HT1080 (cell line): ENCODE measurements around the gene HAPLN3. TPM values are rescaled to one million over a fixed set of nuclear protein-coding genes. Genes with fewer than 3 reads are reported as not detected.

Experiments used
- DNase-seq: peaks from one replicate; pipeline ENCODE4 v3.0.0-alpha.2; 2015; ENCODE audit warnings: low read depth
- total RNA-seq: library from RNA; depleted of rRNA; stranded (reverse); fragments of >200 nt; shearing (Covaris generic); gene quantifications from 2 replicates; pipeline ENCODE4 v1.2.3, GENCODE V29; 2014

Gene HAPLN3
- total RNA-seq, 1 experiment from 2014 or later = 10.0 TPM

DNA sequence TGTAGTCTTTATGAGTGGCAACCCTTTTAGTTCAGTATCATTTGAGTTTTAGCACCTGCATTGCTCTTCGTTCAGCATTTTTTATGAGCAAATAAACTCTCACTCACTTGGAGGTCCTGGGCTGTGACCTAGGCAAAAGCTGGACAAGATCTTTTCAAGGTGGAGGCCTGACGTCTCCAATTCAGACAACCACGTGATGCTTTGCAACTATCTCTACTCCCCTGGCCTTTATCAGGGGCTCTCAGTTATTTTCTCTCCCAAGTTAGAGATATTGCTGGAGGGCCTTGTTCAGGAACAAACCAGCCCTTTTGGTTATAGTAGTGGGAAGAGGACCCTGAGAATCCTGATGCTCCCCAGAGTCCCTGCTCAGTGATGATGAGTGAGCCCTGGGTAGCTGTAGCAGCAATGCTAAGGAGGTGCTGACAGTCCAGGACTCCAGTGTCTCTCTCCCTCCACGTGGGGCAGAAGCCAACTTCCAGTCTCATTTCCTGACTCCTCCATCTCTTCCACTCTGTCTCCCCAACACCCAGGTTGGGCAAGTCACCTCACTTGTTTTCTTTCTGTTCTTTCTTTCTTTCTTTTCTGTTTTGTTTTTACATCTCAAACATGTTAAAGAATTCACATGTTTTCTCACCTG, 30.4 kb downstream of the HAPLN3 start:
- no peak for DNase-seq

GRCh38 chr15:88863412-88863811, 31.9 kb downstream of the HAPLN3 start:
- DNase-seq = no peak

- DNase-seq = no peak
Observed at GRCh38 chr15:88860212-88860611, 35.1 kb downstream of the HAPLN3 start.

- DNase-seq = no peak
Observed at GRCh38 chr15:88859550-88859949, 35.8 kb downstream of the HAPLN3 start.

- no peak for DNase-seq
Observed at GRCh38 chr15:88858934-88859333, 36.4 kb downstream of the HAPLN3 start.

DNA sequence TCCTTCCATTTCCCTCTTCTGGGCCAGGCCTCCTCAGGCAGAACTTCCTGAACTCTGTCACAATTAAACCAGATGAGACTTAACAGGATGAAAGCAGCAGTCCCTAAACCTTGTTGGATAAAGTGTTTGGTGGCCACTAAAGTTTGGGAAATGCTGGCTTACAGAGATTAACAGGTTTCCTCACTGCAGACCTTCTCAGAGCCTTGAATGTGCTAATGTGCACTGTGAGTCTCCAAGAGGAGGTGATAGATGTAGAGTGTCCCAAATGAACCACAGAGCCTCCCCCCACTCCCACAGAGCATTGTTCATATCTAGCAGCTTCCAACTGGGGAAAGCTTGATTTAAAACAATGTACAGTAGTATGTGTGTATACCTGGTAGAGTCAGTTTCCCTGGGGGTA, 42.9 kb downstream of the HAPLN3 start:
- no peak for DNase-seq

- DNase-seq = no peak
Observed at GRCh38 chr15:88849376-88850072, 45.8 kb downstream of the HAPLN3 start.

GRCh38 chr15:88848203-88848602, 47.1 kb downstream of the HAPLN3 start:
- DNase-seq = no peak

DNA sequence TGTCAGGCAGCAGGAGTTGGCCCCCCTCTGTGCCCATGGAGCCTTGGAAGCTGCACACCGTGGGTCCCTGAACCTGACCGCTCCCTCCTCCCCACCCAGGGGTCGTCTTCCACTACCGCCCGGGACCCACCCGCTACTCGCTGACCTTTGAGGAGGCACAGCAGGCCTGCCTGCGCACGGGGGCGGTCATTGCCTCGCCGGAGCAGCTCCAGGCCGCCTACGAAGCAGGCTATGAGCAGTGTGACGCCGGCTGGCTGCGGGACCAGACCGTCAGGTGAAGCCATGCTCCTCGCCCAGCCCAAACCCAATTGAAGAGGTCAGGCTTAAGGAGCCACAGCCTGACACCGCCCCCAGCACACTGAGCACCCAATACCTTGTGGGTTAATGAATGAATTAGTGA, 48.2 kb downstream of the HAPLN3 start:
- DNase-seq = no peak

GRCh38 chr15:88845616-88846015, 49.7 kb downstream of the HAPLN3 start:
- DNase-seq = no peak

DNA sequence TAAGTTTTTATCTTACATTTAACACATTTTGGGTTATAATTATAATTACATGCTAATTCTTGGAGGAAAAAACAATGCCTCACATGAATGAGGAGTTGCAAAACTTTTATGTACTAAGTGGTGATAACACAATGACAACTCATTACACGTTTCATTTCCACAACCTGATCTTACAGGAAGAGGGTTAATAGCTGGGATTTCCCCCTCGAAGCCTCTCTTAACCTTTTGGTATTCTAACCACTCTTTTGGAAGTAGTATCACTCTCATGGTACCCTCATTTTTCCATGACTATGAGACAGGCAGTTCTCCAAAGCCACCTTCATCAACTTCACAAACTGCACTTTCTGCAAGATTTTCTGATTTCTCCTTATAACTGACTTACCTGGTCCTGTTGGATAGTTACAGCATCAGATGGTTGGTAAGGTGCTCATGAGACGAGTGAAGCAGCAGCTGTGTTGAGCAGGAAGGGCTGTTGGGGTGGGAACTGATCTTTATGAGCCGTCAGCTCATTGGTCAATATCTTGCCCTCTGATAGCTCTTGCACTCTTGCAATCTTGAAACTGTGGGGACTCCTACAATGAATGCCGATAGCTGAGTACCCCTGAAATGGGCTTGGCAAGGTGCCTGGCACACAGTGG, 50.5 kb downstream of the HAPLN3 start:
- no peak for DNase-seq

GRCh38 chr15:88843334-88843733, 52.0 kb downstream of the HAPLN3 start:
- no peak for DNase-seq

GRCh38 chr15:88842156-88842555, 53.2 kb downstream of the HAPLN3 start:
- no peak for DNase-seq

- DNase-seq = no peak
Observed at GRCh38 chr15:88841236-88841635, 54.1 kb downstream of the HAPLN3 start.

DNA sequence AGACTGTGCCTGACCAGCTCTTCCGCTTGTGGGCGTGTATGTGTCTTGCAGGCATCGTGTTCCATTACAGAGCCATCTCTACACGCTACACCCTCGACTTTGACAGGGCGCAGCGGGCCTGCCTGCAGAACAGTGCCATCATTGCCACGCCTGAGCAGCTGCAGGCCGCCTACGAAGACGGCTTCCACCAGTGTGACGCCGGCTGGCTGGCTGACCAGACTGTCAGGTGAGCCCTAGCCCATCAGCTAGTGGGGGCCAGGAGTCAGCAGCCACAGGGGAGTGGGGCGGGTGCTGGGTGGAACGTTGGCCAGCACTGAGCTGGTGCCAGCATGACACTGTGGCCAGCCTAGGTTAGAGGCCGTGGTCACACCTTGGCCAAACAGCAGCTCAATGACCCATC, 55.4 kb downstream of the HAPLN3 start:
- DNase-seq = no peak

GRCh38 chr15:88839146-88839545, 56.2 kb downstream of the HAPLN3 start:
- no peak for DNase-seq

DNA sequence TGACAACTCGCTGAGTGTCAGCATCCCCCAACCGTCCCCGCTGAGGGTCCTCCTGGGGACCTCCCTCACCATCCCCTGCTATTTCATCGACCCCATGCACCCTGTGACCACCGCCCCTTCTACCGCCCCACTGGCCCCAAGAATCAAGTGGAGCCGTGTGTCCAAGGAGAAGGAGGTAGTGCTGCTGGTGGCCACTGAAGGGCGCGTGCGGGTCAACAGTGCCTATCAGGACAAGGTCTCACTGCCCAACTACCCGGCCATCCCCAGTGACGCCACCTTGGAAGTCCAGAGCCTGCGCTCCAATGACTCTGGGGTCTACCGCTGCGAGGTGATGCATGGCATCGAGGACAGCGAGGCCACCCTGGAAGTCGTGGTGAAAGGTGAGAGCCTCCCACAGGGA, 56.7 kb downstream of the HAPLN3 start:
- no peak for DNase-seq

- DNase-seq = peak; percentile 52
Observed at GRCh38 chr15:88835646-88836045, 59.7 kb downstream of the HAPLN3 start.

DNA sequence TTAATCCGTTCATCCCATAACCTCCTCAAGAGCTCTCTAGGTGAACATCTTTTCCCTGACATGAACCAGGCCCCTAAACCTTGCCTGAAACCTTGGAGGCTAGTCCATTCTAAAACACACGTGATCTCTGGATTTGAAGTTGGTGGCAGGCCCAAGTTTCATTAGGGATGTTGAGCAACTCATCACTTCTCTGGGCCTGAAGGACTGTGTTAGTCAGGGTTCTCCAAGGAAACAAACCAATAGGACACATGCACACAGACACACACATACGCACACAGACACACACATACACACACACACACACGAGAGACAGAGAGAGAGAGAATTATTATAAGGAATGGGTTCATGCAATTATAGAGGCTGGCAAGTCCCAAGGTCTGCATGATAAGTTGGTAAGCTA, 60.2 kb downstream of the HAPLN3 start:
- no peak for DNase-seq

DNA sequence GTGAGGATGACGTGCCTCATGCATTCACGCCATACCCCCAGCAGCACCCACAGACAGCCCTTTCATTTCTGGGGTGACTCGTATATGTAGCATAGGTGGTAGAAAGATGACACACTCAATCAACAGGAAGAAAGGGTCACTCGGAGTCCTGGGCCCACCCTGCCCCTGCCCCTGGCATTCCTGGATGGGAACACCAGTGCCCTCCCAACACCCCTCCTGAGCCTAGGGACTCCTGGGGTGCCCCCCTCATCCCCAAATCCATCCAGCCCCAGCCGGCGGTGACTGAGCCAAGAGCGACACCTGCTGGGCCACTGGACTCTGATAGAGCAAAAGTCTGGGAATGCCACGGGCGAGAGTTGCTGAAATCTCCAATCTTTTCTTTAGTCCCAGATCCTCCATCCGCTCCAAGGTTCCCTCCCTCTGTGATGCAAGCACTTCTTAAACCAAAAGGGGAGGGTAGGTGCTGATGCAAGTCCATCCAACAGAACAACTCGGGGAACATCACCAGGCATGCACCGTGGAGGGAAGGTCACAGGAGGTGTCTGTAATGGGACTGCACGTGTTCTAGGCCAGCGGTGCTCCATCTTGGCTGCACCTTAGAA, 61.0 kb downstream of the HAPLN3 start:
- peak; percentile 63 for DNase-seq

- no peak for DNase-seq
Observed at GRCh38 chr15:88833731-88834100, 61.6 kb downstream of the HAPLN3 start.
